HG03521 (cell line): ENCODE measurements around the gene SSX1.
"Not testable (repeated sequence)": the region's sequence is repeated elsewhere in the genome, so short reads cannot be mapped to it uniquely, and the experiment has no call there.

Experiments used
- ATAC-seq: cut with Tn5 transposase; IDR thresholded peaks from one replicate; pipeline ENCODE4 v1.9.1; 2021; ENCODE audit warnings: mild to moderate bottlenecking, moderate library complexity; ENCODE audit not compliant: unreplicated experiment

Gene SSX1

GRCh38 chrX:48255062-48255796, at the start of gene SSX1:
Gene SSX1, plus strand, starts transcription at chrX:48255392. Its CDS starts 1,850 bp downstream, at chrX:48257242.
- ATAC-seq, result not testable (repeated sequence)

GRCh38 chrX:48214341-48214740, 40.9 kb upstream of the SSX1 start:
- not testable (repeated sequence) for ATAC-seq

- not testable (repeated sequence) for ATAC-seq
Measured at GRCh38 chrX:48224196-48224595, 31.0 kb upstream of the SSX1 start.

GRCh38 chrX:48252945-48253344, 2.2 kb upstream of the SSX1 start:
- not testable (repeated sequence) for ATAC-seq

GRCh38 chrX:48274365-48274764, 19.2 kb downstream of the SSX1 start:
- not testable (repeated sequence) for ATAC-seq

- no peak for ATAC-seq
Measured at GRCh38 chrX:48278958-48279357, 23.8 kb downstream of the SSX1 start.

- ATAC-seq, result not testable (repeated sequence)
Measured at GRCh38 chrX:48280729-48281128, 25.5 kb downstream of the SSX1 start.

GRCh38 chrX:48306175-48306574, 51.0 kb downstream of the SSX1 start:
- ATAC-seq, result no peak

- not testable (repeated sequence) for ATAC-seq
Measured at GRCh38 chrX:48313996-48314395, 58.8 kb downstream of the SSX1 start.
